ENCODE measurements around the gene ZNF641. TPM values are rescaled to one million over a fixed set of nuclear protein-coding genes. Genes with fewer than 3 reads are reported as not detected.

The ZNF641 gene
- total and polyA plus RNA-seq, 4 donors = 3.0 to 15.8 (median 6.1) TPM

DNA sequence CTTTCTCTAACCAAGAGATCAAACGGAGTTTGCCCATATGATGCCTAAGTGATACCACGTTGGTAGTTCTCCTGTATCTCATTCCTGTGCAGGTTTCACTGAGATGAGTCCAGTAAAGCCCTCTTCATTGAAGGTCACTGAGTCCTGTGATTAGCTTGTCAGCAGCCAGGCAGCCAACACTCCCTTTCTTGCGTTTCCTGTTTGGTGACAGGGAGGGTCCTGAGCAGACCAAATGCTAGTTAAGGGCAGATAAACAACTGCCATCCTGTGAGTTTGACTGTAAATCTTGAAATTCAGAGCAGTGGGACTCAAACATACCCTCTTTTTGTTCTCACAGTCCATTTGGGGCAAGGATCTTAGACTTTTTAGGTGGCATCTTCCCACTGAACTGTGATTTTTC is 39.4 kb downstream of the ZNF641 start:
- whole genome bisulfite sequencing = 43% methylated on average over 3 of the region's 3 CpGs
- no peak overlapping the region for H3K9ac ChIP-seq (ENCODE audit: low read depth in 1 of 2, low read length in 2 of 2)
- TF ChIP-seq JUND (IDR thresholded peaks at IDR 0.05) (no peak), HNF4A (conservative IDR thresholded peaks at IDR 0.05) (no peak), RAD21 (IDR thresholded peaks at IDR 0.05) (no peak), HNF4G (IDR thresholded peaks at IDR 0.05) (no peak), YY1 (IDR thresholded peaks at IDR 0.05) (no peak), RXRA (IDR thresholded peaks at IDR 0.05) (no peak), TAF1 (conservative IDR thresholded peaks at IDR 0.05) (no peak), NR2F2 (IDR thresholded peaks at IDR 0.05) (no peak), SP1 (IDR thresholded peaks at IDR 0.05) (no peak), EGR1 (IDR thresholded peaks at IDR 0.05; ENCODE audit: low read depth in 2 of 2) (no peak), FOXA1 (IDR thresholded peaks at IDR 0.05) (no peak), GABPA (IDR thresholded peaks at IDR 0.05 in 1 of 2, conservative IDR thresholded peaks at IDR 0.05 in 1 of 2) (no peak)
- TF ChIP-seq, protein P1, sequence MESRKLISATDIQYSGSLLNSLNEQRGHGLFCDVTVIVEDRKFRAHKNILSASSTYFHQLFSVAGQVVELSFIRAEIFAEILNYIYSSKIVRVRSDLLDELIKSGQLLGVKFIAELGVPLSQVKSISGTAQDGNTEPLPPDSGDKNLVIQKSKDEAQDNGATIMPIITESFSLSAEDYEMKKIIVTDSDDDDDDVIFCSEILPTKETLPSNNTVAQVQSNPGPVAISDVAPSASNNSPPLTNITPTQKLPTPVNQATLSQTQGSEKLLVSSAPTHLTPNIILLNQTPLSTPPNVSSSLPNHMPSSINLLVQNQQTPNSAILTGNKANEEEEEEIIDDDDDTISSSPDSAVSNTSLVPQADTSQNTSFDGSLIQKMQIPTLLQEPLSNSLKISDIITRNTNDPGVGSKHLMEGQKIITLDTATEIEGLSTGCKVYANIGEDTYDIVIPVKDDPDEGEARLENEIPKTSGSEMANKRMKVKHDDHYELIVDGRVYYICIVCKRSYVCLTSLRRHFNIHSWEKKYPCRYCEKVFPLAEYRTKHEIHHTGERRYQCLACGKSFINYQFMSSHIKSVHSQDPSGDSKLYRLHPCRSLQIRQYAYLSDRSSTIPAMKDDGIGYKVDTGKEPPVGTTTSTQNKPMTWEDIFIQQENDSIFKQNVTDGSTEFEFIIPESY (IDR thresholded peaks at IDR 0.05) = no peak
- TF ChIP-seq, protein P2, sequence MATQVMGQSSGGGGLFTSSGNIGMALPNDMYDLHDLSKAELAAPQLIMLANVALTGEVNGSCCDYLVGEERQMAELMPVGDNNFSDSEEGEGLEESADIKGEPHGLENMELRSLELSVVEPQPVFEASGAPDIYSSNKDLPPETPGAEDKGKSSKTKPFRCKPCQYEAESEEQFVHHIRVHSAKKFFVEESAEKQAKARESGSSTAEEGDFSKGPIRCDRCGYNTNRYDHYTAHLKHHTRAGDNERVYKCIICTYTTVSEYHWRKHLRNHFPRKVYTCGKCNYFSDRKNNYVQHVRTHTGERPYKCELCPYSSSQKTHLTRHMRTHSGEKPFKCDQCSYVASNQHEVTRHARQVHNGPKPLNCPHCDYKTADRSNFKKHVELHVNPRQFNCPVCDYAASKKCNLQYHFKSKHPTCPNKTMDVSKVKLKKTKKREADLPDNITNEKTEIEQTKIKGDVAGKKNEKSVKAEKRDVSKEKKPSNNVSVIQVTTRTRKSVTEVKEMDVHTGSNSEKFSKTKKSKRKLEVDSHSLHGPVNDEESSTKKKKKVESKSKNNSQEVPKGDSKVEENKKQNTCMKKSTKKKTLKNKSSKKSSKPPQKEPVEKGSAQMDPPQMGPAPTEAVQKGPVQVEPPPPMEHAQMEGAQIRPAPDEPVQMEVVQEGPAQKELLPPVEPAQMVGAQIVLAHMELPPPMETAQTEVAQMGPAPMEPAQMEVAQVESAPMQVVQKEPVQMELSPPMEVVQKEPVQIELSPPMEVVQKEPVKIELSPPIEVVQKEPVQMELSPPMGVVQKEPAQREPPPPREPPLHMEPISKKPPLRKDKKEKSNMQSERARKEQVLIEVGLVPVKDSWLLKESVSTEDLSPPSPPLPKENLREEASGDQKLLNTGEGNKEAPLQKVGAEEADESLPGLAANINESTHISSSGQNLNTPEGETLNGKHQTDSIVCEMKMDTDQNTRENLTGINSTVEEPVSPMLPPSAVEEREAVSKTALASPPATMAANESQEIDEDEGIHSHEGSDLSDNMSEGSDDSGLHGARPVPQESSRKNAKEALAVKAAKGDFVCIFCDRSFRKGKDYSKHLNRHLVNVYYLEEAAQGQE (IDR thresholded peaks at IDR 0.05) = no peak
- TF ChIP-seq, protein P3, sequence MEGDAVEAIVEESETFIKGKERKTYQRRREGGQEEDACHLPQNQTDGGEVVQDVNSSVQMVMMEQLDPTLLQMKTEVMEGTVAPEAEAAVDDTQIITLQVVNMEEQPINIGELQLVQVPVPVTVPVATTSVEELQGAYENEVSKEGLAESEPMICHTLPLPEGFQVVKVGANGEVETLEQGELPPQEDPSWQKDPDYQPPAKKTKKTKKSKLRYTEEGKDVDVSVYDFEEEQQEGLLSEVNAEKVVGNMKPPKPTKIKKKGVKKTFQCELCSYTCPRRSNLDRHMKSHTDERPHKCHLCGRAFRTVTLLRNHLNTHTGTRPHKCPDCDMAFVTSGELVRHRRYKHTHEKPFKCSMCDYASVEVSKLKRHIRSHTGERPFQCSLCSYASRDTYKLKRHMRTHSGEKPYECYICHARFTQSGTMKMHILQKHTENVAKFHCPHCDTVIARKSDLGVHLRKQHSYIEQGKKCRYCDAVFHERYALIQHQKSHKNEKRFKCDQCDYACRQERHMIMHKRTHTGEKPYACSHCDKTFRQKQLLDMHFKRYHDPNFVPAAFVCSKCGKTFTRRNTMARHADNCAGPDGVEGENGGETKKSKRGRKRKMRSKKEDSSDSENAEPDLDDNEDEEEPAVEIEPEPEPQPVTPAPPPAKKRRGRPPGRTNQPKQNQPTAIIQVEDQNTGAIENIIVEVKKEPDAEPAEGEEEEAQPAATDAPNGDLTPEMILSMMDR (IDR thresholded peaks at IDR 0.05; ENCODE audit: low read depth, low read length, missing input control) = no peak
- TF ChIP-seq, protein P4, sequence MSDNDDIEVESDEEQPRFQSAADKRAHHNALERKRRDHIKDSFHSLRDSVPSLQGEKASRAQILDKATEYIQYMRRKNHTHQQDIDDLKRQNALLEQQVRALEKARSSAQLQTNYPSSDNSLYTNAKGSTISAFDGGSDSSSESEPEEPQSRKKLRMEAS (IDR thresholded peaks at IDR 0.05) = no peak
- TF ChIP-seq, protein P5, sequence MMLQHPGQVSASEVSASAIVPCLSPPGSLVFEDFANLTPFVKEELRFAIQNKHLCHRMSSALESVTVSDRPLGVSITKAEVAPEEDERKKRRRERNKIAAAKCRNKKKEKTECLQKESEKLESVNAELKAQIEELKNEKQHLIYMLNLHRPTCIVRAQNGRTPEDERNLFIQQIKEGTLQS (IDR thresholded peaks at IDR 0.05) = no peak

More for the DNA sequence above, 39.4 kb downstream of the ZNF641 start:
- DNase-seq (ENCODE audit: low spot score) = no peak
- Histone ChIP-seq H3K27ac (ENCODE audit: low read depth in 1 of 2, low read length in 2 of 2) (no peak overlapping the region), H3K27me3 (ENCODE audit: control insufficient read depth in 4 of 4, insufficient read depth in 4 of 4, low read length in 3 of 4) (no peaks in the 10 kb centered on the region), H3K4me1 (ENCODE audit: control insufficient read depth in 4 of 4, insufficient read depth in 4 of 4, low read length in 3 of 4) (no peaks in the 10 kb centered on the region), H3K4me3 (ENCODE audit: low read depth in 1 of 3, low read length in 3 of 3) (no peak overlapping the region), H3K36me3 (ENCODE audit: control insufficient read depth in 4 of 4, insufficient read depth in 3 of 4, low read depth in 1 of 4, low read length in 3 of 4) (no peaks in the 10 kb centered on the region), H3K9me3 (ENCODE audit: control insufficient read depth in 4 of 4, low read length in 3 of 4) (peaks cover 0 to 1% (median 0%) of the 10 kb centered on the region in 4 donors)

Measured in liver (tissue), 9 donors.